SK-N-SH (cell line): Measurements from ENCODE around the gene CSTPP1. TPM values are rescaled to one million over a fixed set of nuclear protein-coding genes. Genes with fewer than 3 reads are reported as not detected.

ENCODE experiments used
- CTCF ChIA-PET: fragments of 300-600, 350-600 bp; formaldehyde crosslinking; extraction: SDS; loops from one replicate; lab custom pipeline; 2021; lab: Yijun Ruan, JAX
- POLR2A ChIA-PET: fragments of 350-600 bp; sonication (Branson Sonifier 250); formaldehyde crosslinking; extraction: SDS; loops from one replicate; lab custom pipeline; 2020; ENCODE audit warnings: antibody characterized with exemption, inconsistent platforms; lab: Yijun Ruan, JAX
- DNase-seq: peaks from one replicate; pipeline ENCODE4 v3.0.0; 2012
- H2AFZ ChIP-seq: fragments of 200-600 bp; sonication (generic); 2 replicates; pipeline ENCODE4 v1.8.1; 2016; ENCODE audit warnings: antibody characterized with exemption, mild to moderate bottlenecking, low read depth
- H3F3A ChIP-seq: fragments of 200-600 bp; sonication (generic); replicated peaks from 2 replicates; pipeline ENCODE3; 2016; ENCODE audit warnings: antibody characterized with exemption, mild to moderate bottlenecking; ENCODE audit not compliant: insufficient read depth
- H3K27ac ChIP-seq, 2 experiments: fragments of 200-500 bp in 1 of 2; fragments of 200-600 bp in 1 of 2; sonication (Bioruptor generic) in 1 of 2; sonication (generic), shearing (Covaris generic) in 1 of 2; 2 replicates each; pipeline versions ENCODE4 v1.5.1 to v1.6.1; 2014 to 2016; ENCODE audit warnings: low read depth in 2 of 2, inconsistent platforms in 1 of 2, low read length in 1 of 2, mild to moderate bottlenecking in 1 of 2, mixed read lengths in 1 of 2
- H3K27me3 ChIP-seq: fragments of 200-600 bp; sonication (generic), shearing (Covaris generic); 2 replicates; pipeline ENCODE4 v1.6.1; 2016; ENCODE audit warnings: mixed run types; ENCODE audit not compliant: insufficient read depth
- H3K36me3 ChIP-seq, 2 experiments: fragments of 200-500 bp in 1 of 2; fragments of 200-600 bp in 1 of 2; sonication (Bioruptor generic) in 1 of 2; sonication (generic) in 1 of 2; replicated peaks in 1 of 2; 2 replicates each; pipeline versions ENCODE3 to v1.5.1; 2014 to 2016; ENCODE audit warnings: low read length in 1 of 2, mild to moderate bottlenecking in 1 of 2; ENCODE audit not compliant: insufficient read depth in 2 of 2, control insufficient read depth in 1 of 2
- H3K4me1 ChIP-seq, 2 experiments: fragments of 200-500 bp in 1 of 2; fragments of 200-600 bp in 1 of 2; sonication (Bioruptor generic) in 1 of 2; sonication (generic), shearing (Covaris generic) in 1 of 2; 2 replicates each; pipeline versions ENCODE4 v1.5.1 to v1.6.1; 2014 to 2016; ENCODE audit warnings: low read depth in 1 of 2, low read length in 1 of 2, mixed run types in 1 of 2; ENCODE audit not compliant: insufficient read depth in 2 of 2, control insufficient read depth in 1 of 2
- H3K4me2 ChIP-seq: fragments of 200-600 bp; sonication (generic), shearing (Covaris generic); 2 replicates; pipeline ENCODE4 v1.6.1; 2017; ENCODE audit warnings: mixed run types
- H3K4me3 ChIP-seq, 2 experiments: fragments of 200-500 bp in 1 of 2; fragments of 200-600 bp in 1 of 2; sonication (Bioruptor generic) in 1 of 2; sonication (generic), shearing (Covaris generic) in 1 of 2; 2 replicates each; pipeline versions ENCODE4 v1.5.1 to v1.8.1; 2014 to 2016; ENCODE audit warnings: low read depth in 2 of 2, inconsistent platforms in 1 of 2, low read length in 1 of 2, mild to moderate bottlenecking in 1 of 2, mixed read lengths in 1 of 2, moderate library complexity in 1 of 2
- H3K79me2 ChIP-seq: fragments of 200-600 bp; sonication (generic); 2 replicates; pipeline ENCODE4 v1.8.1; 2017; ENCODE audit warnings: mild to moderate bottlenecking; ENCODE audit not compliant: insufficient read depth
- H3K9ac ChIP-seq: fragments of 200-600 bp; sonication (generic); 2 replicates; pipeline ENCODE4 v1.6.1; 2017; ENCODE audit warnings: mixed run types
- H3K9me2 ChIP-seq: fragments of 200-600 bp; sonication (generic); 2 replicates; pipeline ENCODE4 v1.6.1; 2017; ENCODE audit warnings: mixed run types
- H3K9me3 ChIP-seq: fragments of 200-600 bp; sonication (generic); 2 replicates; pipeline ENCODE4 v1.6.1; 2017; ENCODE audit warnings: mixed run types, mild to moderate bottlenecking, moderate library complexity
- H4K20me1 ChIP-seq: fragments of 200-600 bp; sonication (generic); 2 replicates; pipeline ENCODE4 v1.6.1; 2017; ENCODE audit warnings: mild to moderate bottlenecking, mixed run types; ENCODE audit not compliant: insufficient read depth
- CHD2 ChIP-seq: fragments of 150-350 bp; IDR thresholded peaks from 2 replicates; pipeline ENCODE4 v1.6.1; 2018; ENCODE audit warnings: low read length; ENCODE audit not compliant: partially characterized antibody
- CTCF ChIP-seq: fragments of 200-600 bp; sonication (generic); IDR thresholded peaks from 2 replicates; pipeline ENCODE4 v1.6.1; 2017; ENCODE audit warnings: antibody characterized with exemption, mild to moderate bottlenecking, moderate library complexity
- EP300 ChIP-seq, 2 experiments: IDR thresholded peaks; 2 replicates each; pipeline versions ENCODE4 v1.4.0 to v1.6.1; 2012; ENCODE audit warnings: borderline replicate concordance in 1 of 2, low read depth in 1 of 2, low read length in 1 of 2
- FOXM1 ChIP-seq: IDR thresholded peaks from 2 replicates; pipeline ENCODE4 v1.4.0; 2012; ENCODE audit warnings: low read depth, mild to moderate bottlenecking
- GATA2 ChIP-seq: sonication (generic); formaldehyde crosslinking; IDR thresholded peaks from 2 replicates; pipeline ENCODE4 v1.5.0; 2020; ENCODE audit warnings: mild to moderate bottlenecking, missing genetic modification reagents
- JUND ChIP-seq: IDR thresholded peaks from 2 replicates; pipeline ENCODE4 v1.4.0; 2012
- MAX ChIP-seq: IDR thresholded peaks from 2 replicates; pipeline ENCODE4 v1.4.0; 2012; ENCODE audit warnings: low read depth
- MEF2A ChIP-seq: IDR thresholded peaks from 2 replicates; pipeline ENCODE4 v1.4.0; 2012; ENCODE audit warnings: low read depth, borderline replicate concordance
- MXI1 ChIP-seq: IDR thresholded peaks from 2 replicates; pipeline ENCODE4 v1.6.1; 2012; ENCODE audit warnings: mild to moderate bottlenecking, low read depth, low read length, improper control_type of control experiment
- NFIC ChIP-seq: IDR thresholded peaks from 2 replicates; pipeline ENCODE4 v1.4.0; 2012; ENCODE audit warnings: borderline replicate concordance
- NRF1 ChIP-seq: IDR thresholded peaks from 2 replicates; pipeline ENCODE4 v1.6.1; 2012; ENCODE audit warnings: low read depth, mild to moderate bottlenecking, low read length
- POLR2AphosphoS5 ChIP-seq: IDR thresholded peaks from 2 replicates; pipeline ENCODE4 v1.6.1; 2012; ENCODE audit warnings: low read depth, low read length
- RAD21 ChIP-seq: IDR thresholded peaks from 2 replicates; pipeline ENCODE4 v1.6.1; 2012; ENCODE audit warnings: mild to moderate bottlenecking, low read length
- RCOR1 ChIP-seq: fragments of 150-350 bp; IDR thresholded peaks from 2 replicates; pipeline ENCODE4 v1.6.1; 2017; ENCODE audit warnings: antibody characterized with exemption, low read length
- REST ChIP-seq: IDR thresholded peaks from 2 replicates; pipeline ENCODE4 v1.6.1; 2012; ENCODE audit warnings: mild to moderate bottlenecking, low read depth, low read length, moderate library complexity
- TCF12 ChIP-seq: IDR thresholded peaks from 2 replicates; pipeline ENCODE4 v1.4.0; 2012
- TEAD4 ChIP-seq: IDR thresholded peaks from 2 replicates; pipeline ENCODE4 v1.4.0; 2012; ENCODE audit warnings: mild to moderate bottlenecking, borderline replicate concordance; ENCODE audit not compliant: insufficient read depth
- WGBS: methylation state at CpG from one replicate; pipeline ENCODE4 v1.1.6; 2017; ENCODE audit warnings: low lambda C conversion rate; 5-methylcytosine and 5-hydroxymethylcytosine counted together
- polyA plus RNA-seq, 3 experiments: library from polyadenylated mRNA; depleted of rRNA; stranded (reverse); fragments of >200 nt; gene quantifications; 2 replicates each; pipeline ENCODE4 v1.2.3, GENCODE V29; 2012

The CSTPP1 gene
- polyA plus RNA-seq, 1 of the 3 experiments (the other 2 are of a cell fraction): 85.7 TPM

GRCh38 chr11:47005441-47005840 lies 68.9 kb downstream of the CSTPP1 start:
- Histone ChIP-seq H3K9me3 (no peaks in the 10 kb centered on the region), H3K9ac (no peak overlapping the region; the same call in 1 of the 2 replicates), H3K27ac (peak overlapping the region; percentile 85 to 93), H3K4me1 (peaks cover 34 to 55% of the 10 kb centered on the region in 2 experiments), H3K4me2 (peak overlapping the region; percentile 28; the same call in 1 of the 2 replicates), H3K27me3 (no peaks in the 10 kb centered on the region), H2AFZ (no peak overlapping the region), H3K9me2 (no peaks in the 10 kb centered on the region), H3K4me3 (no peak overlapping the region; a peak in 1 of 4 replicates), H3K36me3 (peaks cover 0 to 4% of the 10 kb centered on the region in 2 experiments), H4K20me1 (no peaks in the 10 kb centered on the region), H3K79me2 (peaks cover 39% of the 10 kb centered on the region), H3F3A (peaks cover 23% of the 10 kb centered on the region)
- TF ChIP-seq GATA2: no peak
- TF ChIP-seq NRF1: no peak
- no peak for TF ChIP-seq REST
- no peak for TF ChIP-seq FOXM1
- TF ChIP-seq POLR2AphosphoS5: no peak
- POLR2A ChIA-PET: no interaction called here
- CTCF ChIA-PET: interaction anchor here (1.9 kb wide), 1 partner anchor 148 kb away, joined by 8 read pairs; no protein-coding TSS in a partner anchor
- no peak for DNase-seq

GRCh38 chr11:47007579-47007978 lies 71.0 kb downstream of the CSTPP1 start:
- Histone ChIP-seq H2AFZ (no peak overlapping the region), H3K9ac (no peak overlapping the region), H3K79me2 (peaks cover 39% of the 10 kb centered on the region), H3K27me3 (no peaks in the 10 kb centered on the region), H3K9me2 (no peaks in the 10 kb centered on the region), H4K20me1 (no peaks in the 10 kb centered on the region), H3F3A (peaks cover 27% of the 10 kb centered on the region), H3K4me1 (peaks cover 26 to 47% of the 10 kb centered on the region in 2 experiments; a peak in 3 of 4 replicates), H3K4me3 (no peak overlapping the region), H3K27ac (no peak overlapping the region), H3K4me2 (no peak overlapping the region), H3K9me3 (no peaks in the 10 kb centered on the region), H3K36me3 (peaks cover 0 to 15% of the 10 kb centered on the region in 2 experiments)
- POLR2A ChIA-PET: no interaction called here
- TF ChIP-seq EP300 (IDR thresholded peaks at IDR 0.05; ENCODE audit: borderline replicate concordance in 1 of 2, low read depth in 1 of 2, low read length in 1 of 2) (peak in 1 of 2 experiments; percentile 86; a peak in 2 of 4 replicates), JUND (0 out of 2 replicates have a peak, but pooled peaks have one; percentile 22), GATA2 (peak; percentile 93), TEAD4 (no peak), CTCF (no peak), TCF12 (peak; percentile 62), CHD2 (peak; percentile 49), RCOR1 (peak; percentile 86), RAD21 (no peak; the same call in 1 of the 2 replicates), NFIC (peak; percentile 49; the same call in 1 of the 2 replicates), MXI1 (0 out of 2 replicates have a peak, but pooled peaks have one; percentile 13), MAX (no peak), MEF2A (no peak)
- DNase-seq: peak; percentile 66
- 35% methylated on average over 2 of the region's 2 CpGs for WGBS
- CTCF ChIA-PET: interaction anchor here (1.0 to 1.5 kb wide), 2 partner anchors 14 to 145 kb away, joined by 5 to 6 read pairs; no protein-coding TSS in a partner anchor
